Left ventricle myocardium inferior (tissue), 1 donor: ENCODE data around the gene REXO5. TPM values are rescaled to one million over a fixed set of nuclear protein-coding genes. Genes with fewer than 3 reads are reported as not detected.

ENCODE experiments used
- DNase-seq: peaks from one replicate; pipeline ENCODE4 v3.0.0-alpha.2; 2020
- H3K27ac ChIP-seq: fragments of 200-600 bp; replicated peaks from 2 replicates; pipeline ENCODE4 v1.8.0; 2021
- H3K27me3 ChIP-seq: fragments of 200-600 bp; 2 replicates; pipeline ENCODE4 v1.8.0; 2021; ENCODE audit warnings: low read depth
- H3K36me3 ChIP-seq: fragments of 200-600 bp; 2 replicates; pipeline ENCODE4 v1.8.0; 2021
- H3K4me1 ChIP-seq: fragments of 200-600 bp; 2 replicates; pipeline ENCODE4 v1.8.0; 2021
- H3K4me3 ChIP-seq: fragments of 200-600 bp; 2 replicates; pipeline ENCODE4 v1.8.0; 2021; ENCODE audit warnings: mild to moderate bottlenecking, moderate library complexity
- H3K9me3 ChIP-seq: fragments of 200-600 bp; replicated peaks from 2 replicates; pipeline ENCODE4 v1.8.0; 2021
- CTCF ChIP-seq: fragments of 200-600 bp; IDR thresholded peaks from 2 replicates; pipeline ENCODE4 v1.8.0; 2021; ENCODE audit warnings: antibody characterized with exemption, mild to moderate bottlenecking, borderline replicate concordance
- intact Hi-C: fragments of 100-400 bp; cut with micrococcal nuclease; formaldehyde crosslinking; loops from one replicate; pipeline ENCODE4 v1.11.0; 2022
- total RNA-seq: library from RNA; stranded (reverse); fragmentation: NEBNext Ultra II Directional; extraction: Animal tissue kit (Norgen Biotek cat#: 25700); gene quantifications from one replicate; pipeline ENCODE4 v1.2.1, GENCODE V29; 2021
- donor health status: DM: no; HTN: yes; CAD: no; lungs with severe emphysema.

Gene REXO5
- total RNA-seq, 1 donor from 2014 or later, result 5.9 TPM

GRCh38 chr16:20791923-20792612 lies 14.3 kb upstream of the REXO5 start:
- intact Hi-C loops, result no loop called here
- no peak for DNase-seq
- H3K4me1 ChIP-seq, result no peaks in the 10 kb centered on the region
- TF ChIP-seq CTCF, result no peak
- H3K9me3 ChIP-seq, result no peaks in the 10 kb centered on the region
- no peak overlapping the region for H3K27ac ChIP-seq
- H3K4me3 ChIP-seq, result no peak overlapping the region
- no peaks in the 10 kb centered on the region for H3K27me3 ChIP-seq
- peaks cover 10% of the 10 kb centered on the region for H3K36me3 ChIP-seq

- intact Hi-C loops, result no loop called here
- TF ChIP-seq CTCF, result no peak
Observed at GRCh38 chr16:20798364-20798763, 8.0 kb upstream of the REXO5 start.

GRCh38 chr16:20799599-20799998 lies 6.7 kb upstream of the REXO5 start:
- no peaks in the 10 kb centered on the region for H3K27me3 ChIP-seq
- DNase-seq, result no peak
- no peaks in the 10 kb centered on the region for H3K9me3 ChIP-seq
- H3K36me3 ChIP-seq, result peaks cover 36% of the 10 kb centered on the region
- H3K27ac ChIP-seq, result no peak overlapping the region
- H3K4me1 ChIP-seq, result peaks cover 8% of the 10 kb centered on the region
- intact Hi-C loops, result no loop called here
- TF ChIP-seq CTCF, result peak; percentile 62
- H3K4me3 ChIP-seq, result no peak overlapping the region

More at GRCh38 chr16:20798364-20798763, 8.0 kb upstream of the REXO5 start:
- Histone ChIP-seq H3K36me3 (peaks cover 36% of the 10 kb centered on the region), H3K4me1 (peaks cover 6% of the 10 kb centered on the region), H3K9me3 (no peaks in the 10 kb centered on the region), H3K27me3 (no peaks in the 10 kb centered on the region), H3K27ac (no peak overlapping the region), H3K4me3 (no peak overlapping the region)
- no peak for DNase-seq

GRCh38 chr16:20801278-20801677 lies 5.0 kb upstream of the REXO5 start:
- Histone ChIP-seq H3K27me3 (no peaks in the 10 kb centered on the region), H3K4me1 (peaks cover 24% of the 10 kb centered on the region), H3K27ac (no peak overlapping the region), H3K9me3 (no peaks in the 10 kb centered on the region), H3K36me3 (peaks cover 32% of the 10 kb centered on the region), H3K4me3 (no peak overlapping the region)
- no peak for DNase-seq
- TF ChIP-seq CTCF, result no peak
- intact Hi-C loops, result no loop called here

GRCh38 chr16:20803192-20803560 lies 3.2 kb upstream of the REXO5 start:
- Histone ChIP-seq H3K4me3 (no peak overlapping the region), H3K27ac (no peak overlapping the region), H3K9me3 (no peaks in the 10 kb centered on the region), H3K27me3 (no peaks in the 10 kb centered on the region), H3K36me3 (peaks cover 18% of the 10 kb centered on the region), H3K4me1 (peaks cover 36% of the 10 kb centered on the region)
- intact Hi-C loops, result no loop called here
- TF ChIP-seq CTCF, result no peak
- no peak for DNase-seq
